B cell (primary cell): Measurements from ENCODE around the gene SMCO2. TPM values are rescaled to one million over a fixed set of nuclear protein-coding genes. Genes with fewer than 3 reads are reported as not detected.

Source experiments
- ATAC-seq: fragments of 200-7000 bp; cut with Tn5 transposase; one replicate; pipeline ENCODE4 v1.10.0; 2021; ENCODE audit warnings: low read depth, mild to moderate bottlenecking, moderate number of reproducible peaks, moderate library complexity
- CTCF ChIA-PET: fragments of 350-600 bp; sonication (Branson Sonifier 250); formaldehyde crosslinking; loops from one replicate; lab custom pipeline; 2021; ENCODE audit warnings: antibody characterized with exemption, inconsistent platforms; lab: Charles Lee
- POLR2A ChIA-PET: fragments of 350-600 bp; sonication (Branson Sonifier 250); formaldehyde crosslinking; loops from one replicate; lab custom pipeline; 2021; ENCODE audit warnings: antibody characterized with exemption; lab: Charles Lee
- DNase-seq: peaks from one replicate; pipeline ENCODE4 v3.0.0; 2013
- H2AFZ ChIP-seq: 2 replicates; pipeline ENCODE4 v1.6.1; 2012; ENCODE audit warnings: mild to moderate bottlenecking, low read depth, low read length; ENCODE audit not compliant: insufficient read depth, poor library complexity, severe bottlenecking
- H3K27ac ChIP-seq, 2 donors: 1 replicate in 1 of 2; 2 replicates in 1 of 2; pipeline ENCODE4 v1.5.1; 2012 to 2013; ENCODE audit warnings: low read length in 2 of 2, mild to moderate bottlenecking in 2 of 2, moderate library complexity in 1 of 2
- H3K27me3 ChIP-seq, 4 experiments: fragments of 200-600 bp in 1 of 4; sonication (generic) in 1 of 4; replicated peaks in 1 of 4; 1 replicate in 2 of 4; 2 replicates in 2 of 4; pipeline versions ENCODE4 v1.6.1 to v1.7.0; 2013 to 2016; ENCODE audit warnings: low read length in 3 of 4, mild to moderate bottlenecking in 2 of 4, mixed read lengths in 1 of 4, moderate library complexity in 1 of 4; ENCODE audit not compliant: insufficient read depth in 4 of 4, control insufficient read depth in 3 of 4; ENCODE audit errors: control extremely low read depth in 1 of 4
- H3K36me3 ChIP-seq, 2 experiments: replicated peaks in 1 of 2; 1 replicate in 1 of 2; 2 replicates in 1 of 2; pipeline versions ENCODE4 v1.6.1 to v1.7.1; 2013; ENCODE audit warnings: low read length in 1 of 2; ENCODE audit not compliant: insufficient read depth in 2 of 2, control insufficient read depth in 1 of 2; ENCODE audit errors: control extremely low read depth in 1 of 2, extremely low read depth in 1 of 2
- H3K4me1 ChIP-seq, 2 donors: fragments of 200-600 bp in 1 of 2; sonication (generic) in 1 of 2; 1 replicate in 1 of 2; 2 replicates in 1 of 2; pipeline versions ENCODE4 v1.5.1 to v1.6.1; 2013 to 2017; ENCODE audit warnings: low read length in 2 of 2; ENCODE audit not compliant: control insufficient read depth in 2 of 2, insufficient read depth in 2 of 2
- H3K4me2 ChIP-seq: replicated peaks from 2 replicates; pipeline ENCODE3; 2012; ENCODE audit warnings: mild to moderate bottlenecking, low read depth, low read length; ENCODE audit not compliant: poor library complexity, severe bottlenecking
- H3K4me3 ChIP-seq, 5 experiments: fragments of 200-600 bp in 1 of 5; sonication (generic) in 1 of 5; 1 replicate in 3 of 5; 2 replicates in 2 of 5; pipeline versions ENCODE4 v1.5.1 to v1.7.0; 2011 to 2016; ENCODE audit warnings: low read length in 4 of 5, mild to moderate bottlenecking in 4 of 5, low read depth in 2 of 5, control low read depth in 1 of 5, moderate library complexity in 1 of 5; ENCODE audit not compliant: insufficient read depth in 1 of 5; ENCODE audit errors: control extremely low read depth in 1 of 5, extremely low read depth in 1 of 5
- H3K79me2 ChIP-seq: fragments of 200-600 bp; sonication (generic); one replicate; pipeline ENCODE4 v1.6.0; 2016; ENCODE audit warnings: low read length; ENCODE audit not compliant: control insufficient read depth, insufficient read depth
- H3K9ac ChIP-seq: fragments of 200-600 bp; sonication (generic); 2 replicates; pipeline ENCODE4 v1.6.1; 2017; ENCODE audit warnings: mild to moderate bottlenecking, low read length, moderate library complexity
- H3K9me3 ChIP-seq, 3 donors: one replicate each; pipeline versions ENCODE4 v1.6.1 to v1.7.1; 2013; ENCODE audit warnings: low read length in 2 of 3; ENCODE audit not compliant: control insufficient read depth in 2 of 3, insufficient read depth in 1 of 3; ENCODE audit errors: control extremely low read depth in 1 of 3
- H4K20me1 ChIP-seq: 2 replicates; pipeline ENCODE4 v1.6.0; 2012; ENCODE audit warnings: mild to moderate bottlenecking, low read length; ENCODE audit not compliant: insufficient read depth, control insufficient read depth, poor library complexity, severe bottlenecking
- H3K27ac Mint-ChIP-seq: one replicate; pipeline ENCODE4 v1.8.0; 2021; ENCODE audit warnings: mixed read lengths
- H3K27me3 Mint-ChIP-seq: one replicate; pipeline ENCODE4 v1.8.0; 2021; ENCODE audit warnings: mixed read lengths
- H3K4me1 Mint-ChIP-seq: one replicate; pipeline ENCODE4 v1.8.0; 2021; ENCODE audit warnings: mixed read lengths
- H3K4me3 Mint-ChIP-seq: one replicate; pipeline ENCODE4 v1.8.0; 2021; ENCODE audit warnings: mixed read lengths
- H3K9me3 Mint-ChIP-seq: one replicate; pipeline ENCODE4 v1.8.0; 2022; ENCODE audit warnings: mixed read lengths; ENCODE audit not compliant: insufficient read depth
- EZH2 ChIP-seq: IDR thresholded peaks from 2 replicates; pipeline ENCODE4 v1.6.1; 2012; ENCODE audit warnings: borderline replicate concordance, low read depth, mild to moderate bottlenecking, moderate library complexity, low read length; ENCODE audit not compliant: insufficient read depth, poor library complexity, severe bottlenecking
- WGBS: methylation state at CpG from one replicate; pipeline ENCODE4 v1.1.5; 2013; ENCODE audit warnings: missing lambda C conversion rate; ENCODE audit not compliant: insufficient coverage; 5-methylcytosine and 5-hydroxymethylcytosine counted together
- intact Hi-C: fragments of 100-400 bp; cut with micrococcal nuclease; formaldehyde crosslinking; loops from one replicate; pipeline ENCODE4 v1.10.0; 2022
- polyA plus RNA-seq: library from polyadenylated mRNA; depleted of rRNA; stranded (reverse); fragments of >200 nt; gene quantifications from 2 replicates; pipeline ENCODE4 v1.2.3, GENCODE V29; 2012
- total RNA-seq, 2 donors: library from RNA; stranded (reverse); fragments of 120-200 nt in 1 of 2; gene quantifications; 1 replicate in 1 of 2; 2 replicates in 1 of 2; pipeline versions ENCODE4 v1.2.3 to v1.2.4, GENCODE V29; 2013 to 2022
- TF ChIP-seq, protein P1 (sequence below): fragments of 200-600 bp; IDR thresholded peaks from one replicate; pipeline ENCODE4 v1.8.0; 2022; ENCODE audit warnings: antibody characterized with exemption, mild to moderate bottlenecking

SMCO2 gene
- total and polyA plus RNA-seq, 2 donors (not counting 1 experiment from before 2014, with no cell fraction given), result 0.15 TPM; not detected in 1

- TF ChIP-seq EZH2, result no peak
- TF ChIP-seq, protein P1, sequence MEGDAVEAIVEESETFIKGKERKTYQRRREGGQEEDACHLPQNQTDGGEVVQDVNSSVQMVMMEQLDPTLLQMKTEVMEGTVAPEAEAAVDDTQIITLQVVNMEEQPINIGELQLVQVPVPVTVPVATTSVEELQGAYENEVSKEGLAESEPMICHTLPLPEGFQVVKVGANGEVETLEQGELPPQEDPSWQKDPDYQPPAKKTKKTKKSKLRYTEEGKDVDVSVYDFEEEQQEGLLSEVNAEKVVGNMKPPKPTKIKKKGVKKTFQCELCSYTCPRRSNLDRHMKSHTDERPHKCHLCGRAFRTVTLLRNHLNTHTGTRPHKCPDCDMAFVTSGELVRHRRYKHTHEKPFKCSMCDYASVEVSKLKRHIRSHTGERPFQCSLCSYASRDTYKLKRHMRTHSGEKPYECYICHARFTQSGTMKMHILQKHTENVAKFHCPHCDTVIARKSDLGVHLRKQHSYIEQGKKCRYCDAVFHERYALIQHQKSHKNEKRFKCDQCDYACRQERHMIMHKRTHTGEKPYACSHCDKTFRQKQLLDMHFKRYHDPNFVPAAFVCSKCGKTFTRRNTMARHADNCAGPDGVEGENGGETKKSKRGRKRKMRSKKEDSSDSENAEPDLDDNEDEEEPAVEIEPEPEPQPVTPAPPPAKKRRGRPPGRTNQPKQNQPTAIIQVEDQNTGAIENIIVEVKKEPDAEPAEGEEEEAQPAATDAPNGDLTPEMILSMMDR, result no peak
- Histone ChIP-seq H3K27me3 (peaks cover 0 to 3% (median 0%) of the 10 kb centered on the region in 4 experiments), H3K9ac (no peak overlapping the region), H3K79me2 (no peaks in the 10 kb centered on the region), H3K9me3 (no peaks in the 10 kb centered on the region), H3K4me1 (peaks cover 0 to 4% of the 10 kb centered on the region in 2 donors), H3K36me3 (no peaks in the 10 kb centered on the region), H2AFZ (no peak overlapping the region), H3K27ac (no peak overlapping the region), H3K4me2 (no peak overlapping the region), H4K20me1 (no peaks in the 10 kb centered on the region), H3K4me3 (no peak overlapping the region)
- H3K27ac Mint-ChIP-seq, result no peak overlapping the region
- POLR2A ChIA-PET, result no interaction called here
- peaks cover 3% of the 10 kb centered on the region for H3K4me1 Mint-ChIP-seq
- no peak overlapping the region for H3K4me3 Mint-ChIP-seq
- no peak for ATAC-seq
- intact Hi-C loops, result no loop called here
- CTCF ChIA-PET, result no interaction called here
- no peak for DNase-seq
- H3K9me3 Mint-ChIP-seq, result no peaks in the 10 kb centered on the region
- 81% methylated on average over 7 of the region's 7 CpGs for WGBS
- peaks cover 14% of the 10 kb centered on the region for H3K27me3 Mint-ChIP-seq
These were observed 66.8 kb downstream of the SMCO2 start for GRCh38 chr12:27513155-27513824.

GRCh38 chr12:27515671-27516070 is 69.1 kb downstream of the SMCO2 start:
- no peaks in the 10 kb centered on the region for H3K79me2 ChIP-seq
- H3K9me3 Mint-ChIP-seq, result no peaks in the 10 kb centered on the region
- WGBS, result 85% methylated on average over 6 of the region's 9 CpGs
- DNase-seq, result no peak
- H3K4me1 ChIP-seq, result peaks cover 0 to 4% of the 10 kb centered on the region in 2 donors
- H3K27me3 Mint-ChIP-seq, result peaks cover 23% of the 10 kb centered on the region
- no peaks in the 10 kb centered on the region for H3K36me3 ChIP-seq
- no peaks in the 10 kb centered on the region for H4K20me1 ChIP-seq
- no peak overlapping the region for H3K4me2 ChIP-seq
- no peak overlapping the region for H3K27ac Mint-ChIP-seq
- H2AFZ ChIP-seq, result no peak overlapping the region
- no peak overlapping the region for H3K9ac ChIP-seq
- peaks cover 0 to 3% (median 0%) of the 10 kb centered on the region in 4 experiments for H3K27me3 ChIP-seq
- ChIA-PET POLR2A (no interaction called here), CTCF (interaction anchor here (0.7 kb wide), 1 partner anchor 96 kb away, joined by 3 read pairs; no protein-coding TSS in a partner anchor)
- no peak overlapping the region for H3K27ac ChIP-seq
- no peaks in the 10 kb centered on the region for H3K9me3 ChIP-seq
- H3K4me1 Mint-ChIP-seq, result peaks cover 3% of the 10 kb centered on the region
- intact Hi-C loops, result no loop called here
- TF ChIP-seq, protein P1, result no peak
- no peak for TF ChIP-seq EZH2
- ATAC-seq, result no peak
- H3K4me3 ChIP-seq, result no peak overlapping the region
- no peak overlapping the region for H3K4me3 Mint-ChIP-seq
